DOHH2 (cell line): ENCODE measurements around the gene PTEN.

Source experiments
- EZH2phosphoT487 ChIP-seq: fragments of 200-600 bp; sonication (generic); IDR thresholded peaks from 2 replicates; pipeline ENCODE4 v1.6.1; 2017; ENCODE audit warnings: borderline replicate concordance, mild to moderate bottlenecking, antibody characterized with exemption, low read length, moderate library complexity, mixed read lengths
- TF ChIP-seq, protein P1 (sequence below): fragments of 200-600 bp; sonication (generic); IDR thresholded peaks from one replicate; pipeline ENCODE4 v1.5.1; 2014; ENCODE audit warnings: antibody characterized with exemption, mild to moderate bottlenecking, low read depth, low read length; ENCODE audit not compliant: poor library complexity, severe bottlenecking

- TF ChIP-seq, protein P1, sequence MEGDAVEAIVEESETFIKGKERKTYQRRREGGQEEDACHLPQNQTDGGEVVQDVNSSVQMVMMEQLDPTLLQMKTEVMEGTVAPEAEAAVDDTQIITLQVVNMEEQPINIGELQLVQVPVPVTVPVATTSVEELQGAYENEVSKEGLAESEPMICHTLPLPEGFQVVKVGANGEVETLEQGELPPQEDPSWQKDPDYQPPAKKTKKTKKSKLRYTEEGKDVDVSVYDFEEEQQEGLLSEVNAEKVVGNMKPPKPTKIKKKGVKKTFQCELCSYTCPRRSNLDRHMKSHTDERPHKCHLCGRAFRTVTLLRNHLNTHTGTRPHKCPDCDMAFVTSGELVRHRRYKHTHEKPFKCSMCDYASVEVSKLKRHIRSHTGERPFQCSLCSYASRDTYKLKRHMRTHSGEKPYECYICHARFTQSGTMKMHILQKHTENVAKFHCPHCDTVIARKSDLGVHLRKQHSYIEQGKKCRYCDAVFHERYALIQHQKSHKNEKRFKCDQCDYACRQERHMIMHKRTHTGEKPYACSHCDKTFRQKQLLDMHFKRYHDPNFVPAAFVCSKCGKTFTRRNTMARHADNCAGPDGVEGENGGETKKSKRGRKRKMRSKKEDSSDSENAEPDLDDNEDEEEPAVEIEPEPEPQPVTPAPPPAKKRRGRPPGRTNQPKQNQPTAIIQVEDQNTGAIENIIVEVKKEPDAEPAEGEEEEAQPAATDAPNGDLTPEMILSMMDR: no peak
- no peak for TF ChIP-seq EZH2phosphoT487
Measured at GRCh38 chr10:87867453-87867852, 4.0 kb downstream of the PTEN start.
